SKM-1 (cell line): Measurements from ENCODE around the gene NUCB2.
A peak's percentile ranks its signal among the peaks of the same experiment; 100 is the strongest.
"Not testable (repeated sequence)": the region's sequence is repeated elsewhere in the genome, so short reads cannot be mapped to it uniquely, and the experiment has no call there.

Experiments
- DNase-seq: peaks from one replicate; lab custom pipeline; 2025; ENCODE audit not compliant: unreplicated experiment; lab: John Stamatoyannopoulos, UW

The NUCB2 gene

GRCh38 chr11:17276236-17277023, at the start of gene NUCB2:
NUCB2 (plus strand) TSS chr11:17276739; CDS start chr11:17295324, 18,585 bp downstream.
- peak; percentile 91 for DNase-seq

DNA sequence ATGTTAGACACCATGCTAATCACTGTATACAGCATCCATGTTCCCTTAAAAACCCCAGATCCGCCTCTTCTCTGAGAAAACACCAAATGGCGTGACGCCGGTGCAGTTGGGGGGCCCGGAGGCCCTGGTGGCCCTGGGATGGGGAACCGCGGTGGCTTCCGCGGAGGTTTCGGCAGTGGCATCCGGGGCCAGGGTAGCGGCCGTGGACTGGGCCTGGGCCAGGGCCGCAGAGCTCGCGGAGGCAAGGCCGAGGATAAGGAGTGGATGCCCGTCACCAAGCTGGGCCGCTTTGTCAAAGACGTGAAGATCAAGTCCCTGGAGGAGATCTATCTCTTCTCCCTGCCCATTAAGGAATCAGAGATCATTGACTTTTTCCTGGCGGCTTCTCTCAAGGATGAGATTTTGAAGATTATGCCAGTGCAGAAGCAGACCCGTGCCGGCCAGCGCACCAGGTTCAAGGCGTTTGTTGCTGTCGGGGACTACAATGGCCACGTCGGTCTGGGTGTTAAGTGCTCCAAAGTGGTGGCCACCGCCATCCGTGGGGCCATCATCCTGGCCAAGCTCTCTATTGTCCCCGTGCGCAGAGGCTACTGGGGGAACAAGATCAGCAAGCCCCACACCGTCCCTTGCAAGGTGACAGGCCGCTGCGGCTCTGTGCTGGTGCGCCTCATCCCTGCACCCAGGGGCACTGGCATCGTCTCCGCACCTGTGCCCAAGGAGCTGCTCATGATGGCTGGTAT, 48.2 kb upstream of the NUCB2 start:
- not testable (repeated sequence) for DNase-seq

DNA sequence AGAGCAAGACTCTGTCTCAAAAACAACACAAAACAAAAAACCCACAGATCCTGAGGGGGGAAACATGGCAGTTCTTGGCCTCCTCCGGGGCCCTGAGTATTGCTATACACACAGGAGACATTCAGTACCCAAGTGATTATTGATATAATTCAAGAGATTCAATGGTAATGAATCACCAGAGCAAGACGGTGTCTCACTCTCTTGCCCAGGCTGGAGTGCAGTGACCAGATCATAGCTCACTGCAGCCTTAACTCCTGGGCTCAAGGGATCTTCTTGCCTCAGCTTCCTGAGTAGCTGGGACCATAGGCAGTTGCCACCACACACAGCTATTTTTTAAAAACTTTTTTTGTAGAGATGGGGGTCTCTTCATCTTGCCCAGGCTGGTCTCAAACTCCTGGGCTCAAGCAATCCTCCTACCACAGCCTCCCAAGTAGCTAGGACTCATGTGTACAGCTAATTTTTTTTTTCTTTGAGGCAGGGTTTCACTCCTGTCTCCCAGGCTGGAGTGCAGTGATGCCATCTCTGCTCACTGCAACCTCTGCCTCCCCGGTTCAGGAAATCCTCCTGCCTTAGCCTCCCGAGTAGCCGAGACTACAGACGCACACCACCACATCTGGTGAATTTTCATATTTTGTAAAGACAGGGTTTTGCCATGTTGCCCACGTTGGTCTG, 46.9 kb upstream of the NUCB2 start:
- DNase-seq: no peak

- DNase-seq: no peak
Measured at GRCh38 chr11:17230867-17231851, 45.4 kb upstream of the NUCB2 start.

GRCh38 chr11:17233101-17233500, 43.4 kb upstream of the NUCB2 start:
- no peak for DNase-seq

DNA sequence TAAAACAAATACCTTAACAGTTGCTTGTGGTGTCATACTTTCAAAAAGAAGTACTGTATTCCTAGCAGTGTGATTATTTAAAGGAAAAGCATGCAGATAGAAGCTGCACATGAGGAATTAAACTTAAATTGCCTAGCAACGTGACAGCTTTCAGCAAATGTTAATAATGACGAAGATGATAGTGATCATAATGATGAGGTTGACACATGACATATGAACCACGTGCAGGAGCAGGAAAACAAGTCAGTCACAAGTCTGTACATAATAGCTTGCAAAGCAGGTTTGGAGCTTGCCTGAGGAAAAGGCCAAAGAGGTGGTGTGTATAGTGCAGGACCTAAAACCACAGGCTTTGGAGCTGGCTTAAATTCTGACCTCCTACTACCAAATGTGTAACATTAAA, 38.2 kb upstream of the NUCB2 start:
- no peak for DNase-seq

GRCh38 chr11:17239927-17240326, 36.6 kb upstream of the NUCB2 start:
- not testable (repeated sequence) for DNase-seq

DNA sequence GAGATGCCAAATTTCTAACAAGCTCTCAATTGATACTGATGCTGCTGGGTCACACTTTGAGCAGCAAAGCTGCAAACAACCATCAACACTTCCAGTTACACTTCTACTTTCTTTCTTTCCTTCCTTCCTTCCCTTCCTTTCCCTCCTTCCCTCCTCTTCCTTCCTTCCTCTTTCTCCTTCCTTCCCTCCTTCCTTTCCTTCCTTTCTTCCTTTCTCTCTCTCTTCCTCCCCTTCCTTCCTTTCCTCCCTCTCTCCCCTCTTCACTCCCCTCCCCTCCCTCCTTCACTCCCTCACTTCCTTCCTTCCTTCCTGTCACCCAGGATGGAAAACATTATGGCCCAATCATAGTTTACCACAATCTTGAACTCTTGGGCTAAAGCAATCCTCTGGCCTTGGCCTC, 35.8 kb upstream of the NUCB2 start:
- no peak for DNase-seq

GRCh38 chr11:17242954-17243353, 33.6 kb upstream of the NUCB2 start:
- not testable (repeated sequence) for DNase-seq

DNA sequence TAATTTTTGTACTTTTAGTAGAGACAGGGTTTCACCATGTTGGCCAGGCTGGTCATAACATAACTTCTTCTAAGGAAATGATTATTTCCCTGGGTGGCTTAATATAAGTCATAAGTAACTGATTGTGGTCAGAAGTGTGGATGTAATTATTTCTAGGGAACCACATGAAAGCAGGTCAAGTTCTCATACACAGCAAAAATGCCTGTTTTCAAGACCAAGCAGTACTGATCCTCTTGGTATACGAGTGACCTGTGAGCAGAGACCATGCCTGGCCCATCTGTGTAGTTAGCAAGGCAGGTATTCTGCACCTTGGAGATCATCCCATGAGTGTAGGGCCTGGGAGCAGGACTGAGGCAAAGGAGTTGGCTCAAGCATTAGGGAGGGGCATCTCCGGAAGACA, 32.5 kb upstream of the NUCB2 start:
- no peak for DNase-seq

DNA sequence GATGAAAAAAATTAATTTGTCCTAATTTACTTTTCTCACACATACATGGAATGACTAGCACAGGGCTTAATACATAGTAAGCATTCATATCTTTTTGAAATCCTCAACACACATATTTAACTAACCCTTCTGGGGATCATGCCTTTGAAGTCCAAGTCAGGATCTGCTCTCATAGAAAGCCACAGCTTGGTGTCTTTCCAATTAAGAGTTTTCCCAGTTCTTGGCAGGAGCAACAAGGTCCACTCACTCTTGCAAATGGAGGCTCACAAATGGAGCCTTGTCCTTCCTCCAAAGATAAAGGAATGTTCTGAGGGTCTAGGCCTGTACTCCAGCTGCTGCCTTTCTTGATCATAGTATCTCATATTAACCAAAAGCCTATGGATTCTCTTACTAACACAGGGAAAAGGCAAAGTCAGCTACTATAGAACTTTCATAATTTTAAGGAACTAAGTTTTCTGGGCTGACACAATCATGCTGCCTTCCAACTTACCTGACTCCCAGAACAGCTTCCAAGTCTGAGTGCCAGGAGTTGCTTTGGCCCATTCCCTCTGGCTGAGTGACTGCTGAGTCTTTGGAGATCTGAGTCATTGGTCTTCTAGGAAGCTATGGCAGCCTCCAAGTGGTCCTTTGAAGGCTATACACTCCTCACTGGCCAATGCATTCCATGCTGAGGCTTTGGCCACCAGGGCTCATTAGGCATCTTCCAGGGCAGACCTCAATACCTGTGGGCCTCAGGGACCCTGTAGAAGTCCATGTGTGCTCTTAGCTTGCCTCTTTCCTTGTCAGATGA, 25.8 kb upstream of the NUCB2 start:
- no peak for DNase-seq

DNA sequence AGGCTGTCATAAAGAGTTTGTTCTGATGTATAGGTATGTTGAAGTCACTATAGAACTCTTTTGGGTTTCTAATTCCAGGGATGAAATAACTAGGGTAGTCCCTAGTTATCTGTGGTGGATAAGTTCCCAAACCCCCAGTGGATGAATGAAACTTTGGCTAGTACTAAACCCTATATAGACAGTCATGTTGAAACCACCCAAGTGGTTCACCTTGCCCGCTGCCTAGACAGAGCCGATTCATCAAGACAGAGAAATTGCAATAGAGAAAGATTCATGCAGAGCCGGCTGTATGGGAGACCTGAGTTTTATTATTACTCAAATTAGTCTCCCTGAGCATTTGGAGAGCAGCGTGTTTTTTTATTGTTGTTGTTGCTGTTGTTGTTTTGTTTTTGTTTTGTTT, 23.8 kb upstream of the NUCB2 start:
- no peak for DNase-seq

DNA sequence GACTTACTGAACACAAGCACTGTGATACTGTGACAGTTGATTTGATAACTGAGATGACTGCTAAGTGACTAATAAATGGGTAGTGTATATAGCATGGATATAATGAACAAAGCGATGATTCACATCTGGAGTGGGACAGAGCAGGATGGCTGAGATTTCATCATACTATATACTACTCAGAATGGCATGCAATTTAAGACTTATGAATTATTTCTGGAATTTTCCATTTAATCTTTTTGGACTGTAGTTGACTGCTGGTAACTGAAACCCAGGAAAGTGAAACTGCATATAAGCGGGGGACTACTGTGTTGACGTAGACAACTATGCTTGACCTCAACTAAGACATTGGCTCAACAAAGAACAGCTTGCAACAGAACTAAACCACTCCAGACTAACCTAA, 20.0 kb upstream of the NUCB2 start:
- no peak for DNase-seq

GRCh38 chr11:17257196-17257595, 19.3 kb upstream of the NUCB2 start:
- DNase-seq: no peak

DNA sequence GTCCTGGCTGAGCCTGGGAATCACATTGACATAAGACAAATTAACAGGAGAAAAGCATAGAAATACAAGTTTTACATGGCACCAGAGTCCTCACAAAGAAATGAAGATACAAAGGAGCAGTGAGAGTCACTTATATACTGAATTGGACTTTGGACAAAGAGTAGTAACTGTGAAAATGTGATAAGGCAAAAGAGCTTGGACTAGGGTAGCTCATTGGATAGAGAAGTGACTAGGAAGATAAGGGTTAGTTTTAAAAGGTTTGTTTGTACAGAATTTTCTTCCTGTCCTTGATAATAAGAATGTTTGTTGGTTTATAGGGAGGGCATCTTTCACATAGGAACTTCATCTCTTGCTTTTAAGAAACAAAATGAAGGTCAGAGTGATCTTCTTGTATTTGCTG, 17.9 kb upstream of the NUCB2 start:
- DNase-seq: no peak

- no peak for DNase-seq
Measured at GRCh38 chr11:17259519-17259918, 17.0 kb upstream of the NUCB2 start.

DNA sequence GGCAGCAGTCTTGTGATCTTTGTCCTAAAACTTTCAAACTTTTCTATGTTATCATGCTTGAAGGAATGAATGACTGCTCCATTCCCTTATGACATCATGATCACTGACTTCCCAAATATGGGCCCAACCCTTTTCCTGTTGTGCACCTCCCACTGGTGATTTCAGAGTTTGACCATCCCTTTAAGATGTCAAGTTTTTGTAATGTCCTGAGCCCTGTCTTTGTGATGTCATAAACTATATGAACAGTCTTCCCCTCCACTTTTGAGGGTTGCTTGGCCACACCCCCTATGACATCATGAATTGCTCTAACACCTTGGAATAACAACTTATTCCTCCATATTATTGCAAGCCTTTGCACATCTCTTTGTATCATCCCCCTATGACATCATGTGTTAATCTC, 16.5 kb upstream of the NUCB2 start:
- no peak for DNase-seq

DNA sequence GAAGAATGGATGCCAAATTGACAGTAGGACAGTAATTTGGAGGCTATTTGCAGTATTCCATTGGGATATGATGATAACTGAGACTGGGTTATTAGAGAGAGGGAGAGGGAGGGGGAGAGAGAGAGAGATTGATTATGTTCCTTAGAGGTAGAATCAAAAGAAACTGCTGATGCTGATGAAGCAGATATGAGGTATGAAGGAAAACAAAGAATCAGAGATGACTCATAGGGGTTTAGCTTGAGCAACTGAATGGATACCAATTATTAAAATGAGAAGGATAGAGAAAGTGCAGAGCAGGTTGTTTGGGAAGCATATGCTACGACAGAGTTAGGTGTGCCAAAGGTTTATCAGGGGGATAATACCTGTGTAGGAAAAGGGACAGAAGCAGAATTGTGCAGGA, 12.8 kb upstream of the NUCB2 start:
- no peak for DNase-seq

GRCh38 chr11:17266781-17267180, 9.8 kb upstream of the NUCB2 start:
- no peak for DNase-seq

DNA sequence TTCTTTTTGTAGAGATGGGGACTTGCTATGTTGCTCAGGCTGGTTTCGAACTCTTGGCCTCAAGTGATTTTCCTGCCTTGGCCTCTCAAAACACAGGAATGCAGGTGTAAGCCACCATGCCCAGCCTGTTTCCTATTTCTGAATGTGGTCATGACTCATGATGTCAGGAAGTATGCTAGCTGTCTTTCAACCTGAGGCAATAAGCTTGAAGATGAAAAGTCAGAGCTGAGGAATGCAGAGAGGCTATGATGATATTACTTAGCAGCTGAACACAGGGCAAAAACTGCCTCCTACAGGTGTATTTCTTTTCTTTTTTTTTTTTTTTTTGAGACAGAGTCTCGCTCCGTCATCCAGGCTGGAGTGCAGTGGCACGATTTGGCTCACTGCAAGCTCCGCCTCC, 9.0 kb upstream of the NUCB2 start:
- no peak for DNase-seq
